Measurements from ENCODE around the gene EFR3B.

Gene EFR3B

DNA sequence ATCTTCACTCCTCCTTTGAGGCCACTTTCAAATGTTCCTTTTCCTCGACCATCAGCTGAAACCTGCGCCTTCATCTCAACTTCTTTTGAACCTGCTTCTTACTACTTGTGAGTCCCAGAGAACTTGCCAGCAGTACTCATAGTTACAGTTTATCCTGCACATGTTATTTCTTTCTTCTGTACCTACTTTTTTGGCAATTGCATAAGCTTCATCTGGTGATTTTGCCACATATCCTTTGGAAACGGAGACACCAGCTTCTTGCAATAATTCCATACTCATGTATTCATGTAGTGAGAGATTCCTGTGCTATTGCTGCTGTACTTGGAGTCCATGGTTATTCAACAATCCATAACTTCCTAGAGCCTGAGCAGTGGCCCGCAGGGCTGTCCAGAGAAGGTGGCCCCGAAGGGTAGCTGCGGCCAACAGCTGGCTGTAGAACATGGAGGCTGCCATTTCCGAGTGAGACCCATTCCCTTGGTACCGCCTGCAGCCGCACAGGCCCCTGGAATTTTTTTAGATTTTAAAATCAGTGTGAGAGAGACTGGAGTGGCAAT lies 39.4 kb downstream of the EFR3B start:
- H3K9me3 ChIP-seq (ENCODE audit: insufficient read depth, low read length), result no peaks in the 10 kb centered on the region
- H3K36me3 ChIP-seq (ENCODE audit: low read length), result no peaks in the 10 kb centered on the region
- H3K9me2 ChIP-seq (replicated peaks; ENCODE audit: insufficient read depth, low read length), result no peaks in the 10 kb centered on the region
- no peaks in the 10 kb centered on the region for H4K20me1 ChIP-seq (ENCODE audit: low read depth, low read length)
- H3F3A ChIP-seq (ENCODE audit: insufficient read depth), result no peaks in the 10 kb centered on the region
- no peak overlapping the region for H3K9ac ChIP-seq (ENCODE audit: low read length)
- H2AFZ ChIP-seq (ENCODE audit: low read depth, low read length, severe bottlenecking), result no peak overlapping the region
- no peak overlapping the region for H3K27ac ChIP-seq (ENCODE audit: low read depth, low read length)
- no peak overlapping the region for H3K4me3 ChIP-seq (ENCODE audit: insufficient read depth, low read length, poor library complexity, severe bottlenecking)
- no peaks in the 10 kb centered on the region for H3K27me3 ChIP-seq (ENCODE audit: low read length)
- H3K79me2 ChIP-seq (ENCODE audit: insufficient read depth, low read length), result no peaks in the 10 kb centered on the region
- no peak for TF ChIP-seq EZH2phosphoT487 (conservative IDR thresholded peaks at IDR 0.05; ENCODE audit: low read length)
- TF ChIP-seq, protein P1, sequence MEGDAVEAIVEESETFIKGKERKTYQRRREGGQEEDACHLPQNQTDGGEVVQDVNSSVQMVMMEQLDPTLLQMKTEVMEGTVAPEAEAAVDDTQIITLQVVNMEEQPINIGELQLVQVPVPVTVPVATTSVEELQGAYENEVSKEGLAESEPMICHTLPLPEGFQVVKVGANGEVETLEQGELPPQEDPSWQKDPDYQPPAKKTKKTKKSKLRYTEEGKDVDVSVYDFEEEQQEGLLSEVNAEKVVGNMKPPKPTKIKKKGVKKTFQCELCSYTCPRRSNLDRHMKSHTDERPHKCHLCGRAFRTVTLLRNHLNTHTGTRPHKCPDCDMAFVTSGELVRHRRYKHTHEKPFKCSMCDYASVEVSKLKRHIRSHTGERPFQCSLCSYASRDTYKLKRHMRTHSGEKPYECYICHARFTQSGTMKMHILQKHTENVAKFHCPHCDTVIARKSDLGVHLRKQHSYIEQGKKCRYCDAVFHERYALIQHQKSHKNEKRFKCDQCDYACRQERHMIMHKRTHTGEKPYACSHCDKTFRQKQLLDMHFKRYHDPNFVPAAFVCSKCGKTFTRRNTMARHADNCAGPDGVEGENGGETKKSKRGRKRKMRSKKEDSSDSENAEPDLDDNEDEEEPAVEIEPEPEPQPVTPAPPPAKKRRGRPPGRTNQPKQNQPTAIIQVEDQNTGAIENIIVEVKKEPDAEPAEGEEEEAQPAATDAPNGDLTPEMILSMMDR (IDR thresholded peaks at IDR 0.05; ENCODE audit: insufficient read depth, low read length, poor library complexity, severe bottlenecking), result no peak
- no peak overlapping the region for H3K4me2 ChIP-seq (ENCODE audit: low read depth, low read length, poor library complexity, severe bottlenecking)

DNA sequence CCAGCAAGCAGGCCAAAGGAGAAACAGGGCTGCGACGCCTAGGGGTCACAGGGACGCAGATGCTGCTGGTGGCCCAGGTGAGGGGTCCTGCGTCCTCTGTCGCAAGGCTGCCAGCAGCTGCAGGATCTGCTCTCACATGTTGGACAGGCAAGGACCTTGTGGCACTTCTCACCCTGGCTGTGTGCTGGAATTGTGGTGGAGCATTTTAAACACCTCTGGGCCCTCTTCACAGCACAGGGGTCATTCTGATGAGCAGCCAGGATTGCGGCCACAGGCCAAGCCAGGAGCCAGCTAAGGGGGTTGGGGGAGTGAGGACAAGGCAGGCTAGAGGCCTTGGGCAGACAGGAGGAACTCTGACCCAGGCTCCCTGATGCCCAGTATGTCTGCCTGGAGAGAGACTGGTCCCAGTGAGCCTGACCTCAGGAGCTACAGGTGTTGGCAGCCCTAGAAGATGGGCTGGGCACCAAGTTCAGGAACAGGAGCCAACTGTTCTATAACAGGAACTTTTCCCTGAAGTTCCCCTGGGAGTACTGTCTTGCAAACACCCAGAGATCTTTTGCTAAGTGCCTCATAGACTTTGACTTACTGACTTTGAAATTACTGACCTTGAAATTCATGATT lies 40.2 kb downstream of the EFR3B start:
- H3K4me2 ChIP-seq (ENCODE audit: low read depth, low read length, poor library complexity, severe bottlenecking), result no peak overlapping the region

DNA sequence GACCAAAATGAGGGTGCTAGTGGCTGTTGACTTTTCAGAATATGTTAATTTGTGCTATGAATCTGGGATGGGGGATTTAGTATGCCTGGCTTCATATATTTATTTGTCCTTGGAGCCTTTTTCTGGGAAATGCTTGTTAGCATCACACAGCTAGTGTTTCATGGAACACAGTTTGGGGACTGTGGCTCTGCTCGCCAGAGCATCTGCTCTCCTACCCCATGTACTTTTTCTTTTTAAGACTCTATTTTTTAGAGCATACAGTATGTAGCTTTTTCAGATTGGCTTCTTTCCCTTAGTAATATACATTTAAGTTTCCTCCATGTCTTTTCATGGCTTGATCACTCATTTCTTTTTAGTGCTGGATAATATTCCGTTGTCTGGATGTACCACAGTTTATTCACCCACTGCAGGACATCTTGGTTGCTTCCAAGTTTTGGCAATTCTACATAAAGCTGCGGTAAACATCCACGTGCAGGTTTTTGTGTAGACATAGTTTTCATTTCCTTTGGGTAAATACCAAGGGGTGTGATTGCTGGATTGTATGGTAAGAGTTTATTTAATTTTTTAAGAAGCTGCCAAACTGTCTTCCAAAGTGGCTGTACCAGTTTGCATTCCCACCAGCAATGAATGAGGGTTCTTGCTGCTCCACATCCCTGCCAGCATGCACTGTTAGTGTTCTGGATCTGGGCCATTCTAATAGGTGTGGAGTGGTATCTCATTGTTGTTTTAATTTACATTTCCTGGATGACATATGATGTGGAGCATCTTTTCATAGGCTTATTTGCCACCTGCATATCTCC lies 44.1 kb downstream of the EFR3B start:
- no peaks in the 10 kb centered on the region for H3K27me3 ChIP-seq (ENCODE audit: low read length)
- no peaks in the 10 kb centered on the region for H3K9me3 ChIP-seq (ENCODE audit: insufficient read depth, low read length)
- no peak overlapping the region for H3K4me2 ChIP-seq (ENCODE audit: low read depth, low read length, poor library complexity, severe bottlenecking)
- H3K9me2 ChIP-seq (replicated peaks; ENCODE audit: insufficient read depth, low read length), result no peaks in the 10 kb centered on the region
- H3K79me2 ChIP-seq (ENCODE audit: insufficient read depth, low read length), result no peaks in the 10 kb centered on the region
- no peak overlapping the region for H3K9ac ChIP-seq (ENCODE audit: low read length)
- H3K36me3 ChIP-seq (ENCODE audit: low read length), result no peaks in the 10 kb centered on the region
- TF ChIP-seq EZH2phosphoT487 (conservative IDR thresholded peaks at IDR 0.05; ENCODE audit: low read length), result no peak
- TF ChIP-seq, protein P1 (IDR thresholded peaks at IDR 0.05; ENCODE audit: insufficient read depth, low read length, poor library complexity, severe bottlenecking), result no peak
- no peak overlapping the region for H2AFZ ChIP-seq (ENCODE audit: low read depth, low read length, severe bottlenecking)
- no peak overlapping the region for H3K27ac ChIP-seq (ENCODE audit: low read depth, low read length)
- no peaks in the 10 kb centered on the region for H4K20me1 ChIP-seq (ENCODE audit: low read depth, low read length)
- H3F3A ChIP-seq (ENCODE audit: insufficient read depth), result no peaks in the 10 kb centered on the region
- no peak overlapping the region for H3K4me3 ChIP-seq (ENCODE audit: insufficient read depth, low read length, poor library complexity, severe bottlenecking)

More for the DNA sequence above, 40.2 kb downstream of the EFR3B start:
- H3K9me3 ChIP-seq (ENCODE audit: insufficient read depth, low read length), result no peaks in the 10 kb centered on the region
- H3K9ac ChIP-seq (ENCODE audit: low read length), result no peak overlapping the region
- H4K20me1 ChIP-seq (ENCODE audit: low read depth, low read length), result no peaks in the 10 kb centered on the region
- no peak overlapping the region for H3K27ac ChIP-seq (ENCODE audit: low read depth, low read length)
- no peak overlapping the region for H2AFZ ChIP-seq (ENCODE audit: low read depth, low read length, severe bottlenecking)
- no peak for TF ChIP-seq EZH2phosphoT487 (conservative IDR thresholded peaks at IDR 0.05; ENCODE audit: low read length)
- TF ChIP-seq, protein P1 (IDR thresholded peaks at IDR 0.05; ENCODE audit: insufficient read depth, low read length, poor library complexity, severe bottlenecking), result no peak
- H3K36me3 ChIP-seq (ENCODE audit: low read length), result no peaks in the 10 kb centered on the region
- no peak overlapping the region for H3K4me3 ChIP-seq (ENCODE audit: insufficient read depth, low read length, poor library complexity, severe bottlenecking)
- H3K27me3 ChIP-seq (ENCODE audit: low read length), result no peaks in the 10 kb centered on the region
- no peaks in the 10 kb centered on the region for H3K79me2 ChIP-seq (ENCODE audit: insufficient read depth, low read length)
- no peaks in the 10 kb centered on the region for H3F3A ChIP-seq (ENCODE audit: insufficient read depth)
- no peaks in the 10 kb centered on the region for H3K9me2 ChIP-seq (replicated peaks; ENCODE audit: insufficient read depth, low read length)
